GM12874 (cell line): ENCODE measurements around the gene INSC.

ENCODE experiments used
- CTCF ChIP-seq: IDR thresholded peaks from 2 replicates; pipeline ENCODE4 v1.5.1; 2011; ENCODE audit warnings: low read depth, mild to moderate bottlenecking, control low read depth, low read length, moderate library complexity; ENCODE audit not compliant: insufficient read depth

Gene INSC

GRCh38 chr11:15189641-15190365, 75.1 kb downstream of the INSC start:
- no peak for TF ChIP-seq CTCF

- no peak for TF ChIP-seq CTCF
Observed at GRCh38 chr11:15190611-15191010, 75.9 kb downstream of the INSC start.

GRCh38 chr11:15192005-15192556, 77.4 kb downstream of the INSC start:
- TF ChIP-seq CTCF: no peak

GRCh38 chr11:15194671-15195415, 80.1 kb downstream of the INSC start:
- no peak for TF ChIP-seq CTCF

- no peak for TF ChIP-seq CTCF
Observed at GRCh38 chr11:15195454-15196200, 80.9 kb downstream of the INSC start.

GRCh38 chr11:15196704-15197103, 82.0 kb downstream of the INSC start:
- no peak for TF ChIP-seq CTCF

GRCh38 chr11:15197696-15198095, 83.0 kb downstream of the INSC start:
- no peak for TF ChIP-seq CTCF
